Hepatic stellate cell (primary cell): Measurements from ENCODE around the gene UBE2D3.

Source experiments
- DNase-seq: peaks from one replicate; pipeline ENCODE4 v3.0.0; 2011; ENCODE audit warnings: low spot score

UBE2D3 gene

GRCh38 chr4:102751941-102752340 is 75.4 kb downstream of the UBE2D3 start:
- no peak for DNase-seq
